ENCODE measurements around the gene RPUSD1. TPM values are rescaled to one million over a fixed set of nuclear protein-coding genes. Genes with fewer than 3 reads are reported as not detected.

The RPUSD1 gene
- total and polyA plus RNA-seq, 3 donors from 2014 or later = 11.4 to 24.0 (median 18.6) TPM

DNA sequence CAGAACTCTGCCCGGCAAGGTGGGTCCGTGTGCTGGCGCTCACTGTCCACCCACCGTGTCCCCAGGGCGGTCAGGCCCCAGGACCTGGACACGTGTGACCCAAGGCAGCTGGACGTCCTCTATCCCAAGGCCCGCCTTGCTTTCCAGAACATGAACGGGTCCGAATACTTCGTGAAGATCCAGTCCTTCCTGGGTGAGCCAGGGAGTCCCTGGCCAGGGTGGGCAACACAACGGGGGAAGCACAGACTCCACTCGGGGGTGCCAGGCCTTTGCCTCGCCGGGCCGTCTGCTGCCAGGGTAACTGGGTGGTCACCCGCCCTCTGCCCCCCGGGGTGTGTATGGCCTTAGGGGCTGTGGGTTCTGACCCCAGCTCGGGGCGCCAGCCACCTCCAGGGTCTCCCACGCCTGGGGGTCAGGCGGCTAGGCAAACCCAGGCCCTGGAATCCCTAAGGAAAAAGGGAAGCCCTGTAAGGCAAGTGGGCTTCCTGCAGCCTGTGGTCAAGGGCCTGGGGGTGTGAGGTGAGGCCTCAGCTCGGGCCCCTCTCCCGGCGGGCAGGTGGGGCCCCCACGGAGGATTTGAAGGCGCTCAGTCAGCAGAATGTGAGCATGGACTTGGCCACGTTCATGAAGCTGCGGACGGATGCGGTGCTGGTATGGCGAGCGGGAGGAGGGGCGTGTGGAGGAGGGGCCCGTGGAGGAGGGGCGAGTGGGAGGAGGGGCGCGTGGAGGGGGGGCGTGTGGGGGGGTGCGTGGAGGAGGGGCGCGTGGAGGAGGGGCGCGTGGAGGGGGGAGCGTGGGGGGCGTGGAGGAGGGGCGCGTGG, 21.2 kb downstream of the RPUSD1 start:
- Histone ChIP-seq H3K27me3 (no peaks in the 10 kb centered on the region), H3K9me3 (no peaks in the 10 kb centered on the region), H3K4me3 (no peak overlapping the region), H3K36me3 (ENCODE audit: low read depth, missing control alignments) (no peaks in the 10 kb centered on the region), H3K27ac (no peak overlapping the region), H3K4me1 (no peaks in the 10 kb centered on the region)
- intact Hi-C loops (cut with DNase I; ENCODE audit: low total_unique reads) = no loop called here
- no peak for DNase-seq
- 81 to 88% methylated on average over 16 to 29 of the region's 48 CpGs for WGBS, 2 donors
- TF ChIP-seq, protein P1, sequence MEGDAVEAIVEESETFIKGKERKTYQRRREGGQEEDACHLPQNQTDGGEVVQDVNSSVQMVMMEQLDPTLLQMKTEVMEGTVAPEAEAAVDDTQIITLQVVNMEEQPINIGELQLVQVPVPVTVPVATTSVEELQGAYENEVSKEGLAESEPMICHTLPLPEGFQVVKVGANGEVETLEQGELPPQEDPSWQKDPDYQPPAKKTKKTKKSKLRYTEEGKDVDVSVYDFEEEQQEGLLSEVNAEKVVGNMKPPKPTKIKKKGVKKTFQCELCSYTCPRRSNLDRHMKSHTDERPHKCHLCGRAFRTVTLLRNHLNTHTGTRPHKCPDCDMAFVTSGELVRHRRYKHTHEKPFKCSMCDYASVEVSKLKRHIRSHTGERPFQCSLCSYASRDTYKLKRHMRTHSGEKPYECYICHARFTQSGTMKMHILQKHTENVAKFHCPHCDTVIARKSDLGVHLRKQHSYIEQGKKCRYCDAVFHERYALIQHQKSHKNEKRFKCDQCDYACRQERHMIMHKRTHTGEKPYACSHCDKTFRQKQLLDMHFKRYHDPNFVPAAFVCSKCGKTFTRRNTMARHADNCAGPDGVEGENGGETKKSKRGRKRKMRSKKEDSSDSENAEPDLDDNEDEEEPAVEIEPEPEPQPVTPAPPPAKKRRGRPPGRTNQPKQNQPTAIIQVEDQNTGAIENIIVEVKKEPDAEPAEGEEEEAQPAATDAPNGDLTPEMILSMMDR (IDR thresholded peaks at IDR 0.05) = no peak
- no peak for TF ChIP-seq POLR2A (IDR thresholded peaks at IDR 0.05)

DNA sequence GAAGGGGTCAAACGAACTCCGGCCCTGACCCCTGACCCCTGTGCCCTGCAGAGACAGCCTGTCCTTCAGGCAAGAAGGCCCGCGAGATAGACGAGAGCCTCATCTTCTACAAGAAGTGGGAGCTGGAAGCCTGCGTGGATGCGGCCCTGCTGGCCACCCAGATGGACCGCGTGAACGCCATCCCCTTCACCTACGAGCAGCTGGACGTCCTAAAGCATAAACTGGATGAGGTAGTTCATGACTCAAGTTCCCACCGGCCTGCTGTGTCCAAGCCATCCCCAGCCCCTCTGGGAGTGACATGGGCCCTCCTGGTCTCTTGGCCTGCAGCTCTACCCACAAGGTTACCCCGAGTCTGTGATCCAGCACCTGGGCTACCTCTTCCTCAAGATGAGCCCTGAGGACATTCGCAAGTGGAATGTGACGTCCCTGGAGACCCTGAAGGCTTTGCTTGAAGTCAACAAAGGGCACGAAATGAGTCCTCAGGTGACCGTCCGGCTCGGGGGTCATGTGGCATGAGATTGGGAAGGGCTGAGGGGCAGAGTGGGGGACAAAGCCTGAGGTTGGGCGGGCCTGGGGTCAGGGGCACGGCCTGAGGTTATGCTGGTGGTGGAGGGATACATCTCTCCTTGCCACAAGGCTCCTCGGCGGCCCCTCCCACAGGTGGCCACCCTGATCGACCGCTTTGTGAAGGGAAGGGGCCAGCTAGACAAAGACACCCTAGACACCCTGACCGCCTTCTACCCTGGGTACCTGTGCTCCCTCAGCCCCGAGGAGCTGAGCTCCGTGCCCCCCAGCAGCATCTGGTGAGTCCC, 22.0 kb downstream of the RPUSD1 start:
- TF ChIP-seq, protein P1 (IDR thresholded peaks at IDR 0.05) = no peak
- no peak for TF ChIP-seq POLR2A (IDR thresholded peaks at IDR 0.05)
- Histone ChIP-seq H3K4me1 (no peaks in the 10 kb centered on the region), H3K9me3 (no peaks in the 10 kb centered on the region), H3K36me3 (ENCODE audit: low read depth, missing control alignments) (no peaks in the 10 kb centered on the region), H3K27me3 (no peaks in the 10 kb centered on the region), H3K4me3 (no peak overlapping the region), H3K27ac (no peak overlapping the region)
- intact Hi-C loops (cut with DNase I; ENCODE audit: low total_unique reads) = no loop called here
- DNase-seq = no peak
- 86 to 90% methylated on average over 15 to 29 of the region's 29 CpGs for WGBS, 2 donors

DNA sequence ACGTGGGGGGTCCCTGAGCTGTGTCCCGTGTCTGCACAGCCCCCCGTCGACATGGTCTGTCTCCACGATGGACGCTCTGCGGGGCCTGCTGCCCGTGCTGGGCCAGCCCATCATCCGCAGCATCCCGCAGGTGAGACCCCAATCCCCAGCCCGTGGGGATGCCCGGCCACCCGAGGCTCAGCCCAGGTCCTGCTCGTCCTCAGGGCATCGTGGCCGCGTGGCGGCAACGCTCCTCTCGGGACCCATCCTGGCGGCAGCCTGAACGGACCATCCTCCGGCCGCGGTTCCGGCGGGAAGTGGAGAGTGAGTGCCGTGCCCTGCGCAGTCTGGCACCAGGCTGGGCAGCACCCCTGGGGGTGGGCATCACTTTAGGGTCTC, 22.7 kb downstream of the RPUSD1 start:
- DNase-seq = no peak

DNA sequence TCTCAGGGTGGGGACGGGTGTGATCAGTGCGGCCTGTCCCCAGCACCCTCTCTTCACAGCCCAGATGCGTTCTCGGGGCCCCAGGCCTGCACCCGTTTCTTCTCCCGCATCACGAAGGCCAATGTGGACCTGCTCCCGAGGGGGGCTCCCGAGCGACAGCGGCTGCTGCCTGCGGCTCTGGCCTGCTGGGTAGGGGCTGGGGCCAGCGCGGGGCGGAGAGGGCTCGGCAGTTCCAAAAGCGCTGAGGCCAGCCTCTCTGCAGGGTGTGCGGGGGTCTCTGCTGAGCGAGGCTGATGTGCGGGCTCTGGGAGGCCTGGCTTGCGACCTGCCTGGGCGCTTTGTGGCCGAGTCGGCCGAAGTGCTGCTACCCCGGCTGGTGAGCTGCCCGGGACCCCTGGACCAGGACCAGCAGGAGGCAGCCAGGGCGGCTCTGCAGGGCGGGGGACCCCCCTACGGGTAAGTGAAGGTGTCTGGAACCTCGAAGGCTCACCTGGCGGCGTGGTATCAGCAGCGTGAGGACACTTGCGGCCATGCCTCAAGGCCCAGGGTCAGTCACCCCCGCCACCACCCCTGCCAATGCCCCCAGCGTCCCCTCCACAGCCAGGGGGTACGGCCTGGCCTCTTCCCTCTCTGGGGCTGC, 23.2 kb downstream of the RPUSD1 start:
- no peak for DNase-seq
- no peaks in the 10 kb centered on the region for H3K36me3 ChIP-seq (ENCODE audit: low read depth, missing control alignments)

More for the DNA sequence above, 22.7 kb downstream of the RPUSD1 start:
- Histone ChIP-seq H3K27ac (no peak overlapping the region), H3K36me3 (ENCODE audit: low read depth, missing control alignments) (no peaks in the 10 kb centered on the region), H3K4me1 (no peaks in the 10 kb centered on the region), H3K27me3 (no peaks in the 10 kb centered on the region), H3K9me3 (no peaks in the 10 kb centered on the region), H3K4me3 (no peak overlapping the region)
- TF ChIP-seq POLR2A (IDR thresholded peaks at IDR 0.05) = no peak
- TF ChIP-seq, protein P1 (IDR thresholded peaks at IDR 0.05) = no peak
- 92 to 96% methylated on average over 10 to 29 of the region's 29 CpGs for WGBS, 2 donors
- intact Hi-C loops (cut with DNase I; ENCODE audit: low total_unique reads) = no loop called here

More for the DNA sequence above, 23.2 kb downstream of the RPUSD1 start:
- H3K4me1 ChIP-seq = no peaks in the 10 kb centered on the region
- 85 to 91% methylated on average over 5 to 38 of the region's 38 CpGs for WGBS, 2 donors
- no peak overlapping the region for H3K4me3 ChIP-seq
- TF ChIP-seq POLR2A (IDR thresholded peaks at IDR 0.05) = no peak
- TF ChIP-seq, protein P1 (IDR thresholded peaks at IDR 0.05) = no peak
- H3K27ac ChIP-seq = no peak overlapping the region
- H3K9me3 ChIP-seq = no peaks in the 10 kb centered on the region
- no peaks in the 10 kb centered on the region for H3K27me3 ChIP-seq
- intact Hi-C loops (cut with DNase I; ENCODE audit: low total_unique reads) = no loop called here
